Germinal center (tissue), 1 donor: ENCODE results near the gene GAK.
A peak's percentile ranks its signal among the peaks of the same experiment; 100 is the strongest.

Experiments
- DNase-seq: peaks from one replicate; pipeline ENCODE4 v3.0.0; 2012; ENCODE audit warnings: mixed read lengths, low spot score

Gene GAK

GRCh38 chr4:828641-829271 is 103.4 kb downstream of the GAK start:
- DNase-seq, result no peak

- DNase-seq, result no peak
Observed at GRCh38 chr4:827209-828081, 104.7 kb downstream of the GAK start.

- DNase-seq, result no peak
Observed at GRCh38 chr4:826508-827208, 105.5 kb downstream of the GAK start.

GRCh38 chr4:825971-826330 is 106.2 kb downstream of the GAK start, which contains the start of gene CPLX1:
CPLX1 (minus strand) TSS chr4:826129; CDS start chr4:824522, 1,607 bp downstream.
- DNase-seq, result peak; percentile 52

- peak; percentile 71 for DNase-seq
Observed at GRCh38 chr4:825063-825970, 106.8 kb downstream of the GAK start.

GRCh38 chr4:824461-825062 is 107.6 kb downstream of the GAK start:
- no peak for DNase-seq

GRCh38 chr4:823761-824460 is 108.2 kb downstream of the GAK start:
- no peak for DNase-seq

GRCh38 chr4:823176-823760 is 108.8 kb downstream of the GAK start:
- no peak for DNase-seq

GRCh38 chr4:822361-823175 is 109.5 kb downstream of the GAK start:
- DNase-seq, result no peak

GRCh38 chr4:821631-822030 is 110.5 kb downstream of the GAK start:
- no peak for DNase-seq

GRCh38 chr4:821181-821591 is 110.9 kb downstream of the GAK start:
- no peak for DNase-seq

GRCh38 chr4:820230-821172 is 111.6 kb downstream of the GAK start:
- DNase-seq, result no peak

GRCh38 chr4:819401-820229 is 112.5 kb downstream of the GAK start:
- no peak for DNase-seq

- no peak for DNase-seq
Observed at GRCh38 chr4:818106-818921, 113.8 kb downstream of the GAK start.

- DNase-seq, result no peak
Observed at GRCh38 chr4:815464-816146, 116.5 kb downstream of the GAK start.

- DNase-seq, result no peak
Observed at GRCh38 chr4:814312-814850, 117.7 kb downstream of the GAK start.
